Adrenal gland (tissue), 12 donors: ENCODE results near the gene WDR17. TPM values are rescaled to one million over a fixed set of nuclear protein-coding genes. Genes with fewer than 3 reads are reported as not detected.

ENCODE experiments used
- DNase-seq, 7 donors: peaks; one replicate each; pipeline ENCODE4 v3.0.0-alpha.2; 2019 to 2020
- H3K27ac ChIP-seq, 5 donors: fragments of 200-600 bp; sonication (generic) in 4 of 5; 1 replicate in 3 of 5; 2 replicates in 2 of 5; pipeline versions ENCODE4 v1.5.1 to v1.8.0; 2016 to 2020; ENCODE audit warnings: mild to moderate bottlenecking in 1 of 5
- H3K27me3 ChIP-seq: fragments of 200-600 bp; 2 replicates; pipeline ENCODE4 v1.8.0; 2021
- H3K36me3 ChIP-seq, 2 donors: fragments of 200-600 bp; replicated peaks in 1 of 2; 1 replicate in 1 of 2; 2 replicates in 1 of 2; pipeline versions ENCODE4 v1.5.1 to v1.8.0; 2018 to 2022
- H3K4me1 ChIP-seq, 2 donors: fragments of 200-600 bp; replicated peaks in 1 of 2; 1 replicate in 1 of 2; 2 replicates in 1 of 2; pipeline versions ENCODE4 v1.5.1 to v1.8.0; 2018 to 2021
- H3K4me3 ChIP-seq, 4 donors: fragments of 200-600 bp; sonication (generic) in 3 of 4; one replicate each; pipeline ENCODE4 v1.5.1; 2016 to 2018
- H3K9me3 ChIP-seq, 3 donors: fragments of 200-600 bp; sonication (generic) in 1 of 3; replicated peaks in 1 of 3; 1 replicate in 2 of 3; 2 replicates in 1 of 3; pipeline versions ENCODE4 v1.5.1 to v1.8.0; 2016 to 2021
- POLR2A ChIP-seq, 2 donors: fragments of 450-650 bp; IDR thresholded peaks; one replicate each; pipeline ENCODE4 v1.6.1; 2017; ENCODE audit warnings: antibody characterized with exemption in 2 of 2, mild to moderate bottlenecking in 2 of 2, moderate library complexity in 1 of 2
- WGBS, 4 donors: extraction: QIAGEN DNeasy Blood & Tissue Kit in 2 of 4; methylation state at CpG; one replicate each; pipeline versions ENCODE4 v1.1.5 to v1.1.7; 2013 to 2017; 5-methylcytosine and 5-hydroxymethylcytosine counted together
- intact Hi-C, 2 donors: fragments of 100-400 bp; cut with DNase I; formaldehyde crosslinking; loops; one replicate each; pipeline versions ENCODE4 v1.14.1 to v1.15.0; 2022 to 2023
- polyA plus RNA-seq, 3 donors: library from polyadenylated mRNA; stranded (reverse); fragments of 200-250 nt in 2 of 3; fragments of 350-450 nt in 1 of 3; fragmentation: Illumina TruSeq in 1 of 3; extraction: RNeasy Lipid Tissue Mini Kit (QIAGEN cat#74804) in 1 of 3; gene quantifications; one replicate each; pipeline ENCODE4 v1.2.3, GENCODE V29; 2013 to 2014
- total RNA-seq, 9 donors: library from RNA; depleted of rRNA in 4 of 9; stranded (reverse); fragments of >200 nt in 4 of 9; fragments of 120-200 nt in 1 of 9; fragmentation: NEBNext Ultra II Directional in 1 of 9; extraction: Animal tissue kit (Norgen Biotek cat#: 25700) in 1 of 9; gene quantifications; one replicate each; pipeline versions ENCODE4 v1.1.0 to v1.2.4, GENCODE V29; 2013 to 2023
- TF ChIP-seq, protein P1 (sequence below), 6 experiments: fragments of 450-650 bp in 4 of 6; fragments of 200-600 bp in 2 of 6; sonication (generic) in 1 of 6; IDR thresholded peaks; 1 replicate in 5 of 6; 2 replicates in 1 of 6; pipeline versions ENCODE4 v1.5.1 to v1.8.0; 2016 to 2021; ENCODE audit warnings: antibody characterized with exemption in 6 of 6, mild to moderate bottlenecking in 2 of 6, moderate library complexity in 1 of 6
- donor health status: healthy with polysubstance abuse.
- donor health status: Bipolar disorder and iron deficiency.
- donor health status: DM: yes; HTN: yes; CAD: no.
- donor health status: DM: no; HTN: no; CAD: no.
- donor health status: DM: no; HTN: no; CAD: no.
- donor health status: DM: yes; HTN: yes; CAD: no.

WDR17 gene
- total and polyA plus RNA-seq, 12 donors: 0.81 to 7.7 (median 2.9) TPM

DNA sequence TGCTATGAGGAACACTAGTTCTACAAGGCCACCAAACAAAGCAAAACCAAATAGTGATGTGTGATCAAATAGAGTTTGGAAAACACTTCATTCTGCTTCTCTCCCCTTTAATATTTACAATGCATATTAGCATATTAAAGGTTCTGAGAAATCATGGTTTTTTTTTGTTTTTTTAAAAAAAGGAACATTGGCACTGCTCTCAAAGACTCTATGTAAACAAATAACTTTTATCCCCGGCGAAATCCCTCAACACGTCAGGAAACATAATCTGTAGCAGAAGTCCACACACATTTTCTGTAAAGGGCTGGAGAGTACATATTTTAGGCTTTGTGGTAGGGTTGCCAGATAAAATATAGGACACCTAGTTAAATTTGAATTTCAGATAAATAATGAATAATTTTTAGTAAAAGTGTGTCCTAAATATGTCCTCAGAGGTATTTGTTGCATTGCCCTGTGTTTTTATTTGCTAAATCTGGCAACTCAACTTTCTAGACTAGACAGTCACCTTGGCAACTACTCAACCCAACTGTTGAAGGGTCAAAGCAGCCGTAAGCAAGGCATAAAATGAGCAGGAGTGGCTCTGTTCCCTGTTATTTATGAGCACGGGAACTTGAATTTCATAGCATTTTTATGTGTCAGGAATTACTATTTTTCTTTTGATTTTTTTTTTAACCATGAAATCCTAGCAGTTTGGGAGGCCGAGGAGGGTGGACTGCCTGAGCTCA lies 121.2 kb downstream of the WDR17 start:
- TF ChIP-seq POLR2A (IDR thresholded peaks at IDR 0.05): no peak
- TF ChIP-seq, protein P1, sequence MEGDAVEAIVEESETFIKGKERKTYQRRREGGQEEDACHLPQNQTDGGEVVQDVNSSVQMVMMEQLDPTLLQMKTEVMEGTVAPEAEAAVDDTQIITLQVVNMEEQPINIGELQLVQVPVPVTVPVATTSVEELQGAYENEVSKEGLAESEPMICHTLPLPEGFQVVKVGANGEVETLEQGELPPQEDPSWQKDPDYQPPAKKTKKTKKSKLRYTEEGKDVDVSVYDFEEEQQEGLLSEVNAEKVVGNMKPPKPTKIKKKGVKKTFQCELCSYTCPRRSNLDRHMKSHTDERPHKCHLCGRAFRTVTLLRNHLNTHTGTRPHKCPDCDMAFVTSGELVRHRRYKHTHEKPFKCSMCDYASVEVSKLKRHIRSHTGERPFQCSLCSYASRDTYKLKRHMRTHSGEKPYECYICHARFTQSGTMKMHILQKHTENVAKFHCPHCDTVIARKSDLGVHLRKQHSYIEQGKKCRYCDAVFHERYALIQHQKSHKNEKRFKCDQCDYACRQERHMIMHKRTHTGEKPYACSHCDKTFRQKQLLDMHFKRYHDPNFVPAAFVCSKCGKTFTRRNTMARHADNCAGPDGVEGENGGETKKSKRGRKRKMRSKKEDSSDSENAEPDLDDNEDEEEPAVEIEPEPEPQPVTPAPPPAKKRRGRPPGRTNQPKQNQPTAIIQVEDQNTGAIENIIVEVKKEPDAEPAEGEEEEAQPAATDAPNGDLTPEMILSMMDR (IDR thresholded peaks at IDR 0.05): no peak
- DNase-seq: no peak
- no peaks in the 10 kb centered on the region for H3K36me3 ChIP-seq
- intact Hi-C loops: no loop called here
- 62 to 75% (median 70%) methylated on average over 6 of the region's 6 CpGs for WGBS, 4 donors
- no peak overlapping the region for H3K4me3 ChIP-seq
- H3K9me3 ChIP-seq: no peaks in the 10 kb centered on the region
- no peaks in the 10 kb centered on the region for H3K4me1 ChIP-seq
- no peak overlapping the region for H3K27ac ChIP-seq
- H3K27me3 ChIP-seq: no peaks in the 10 kb centered on the region

DNA sequence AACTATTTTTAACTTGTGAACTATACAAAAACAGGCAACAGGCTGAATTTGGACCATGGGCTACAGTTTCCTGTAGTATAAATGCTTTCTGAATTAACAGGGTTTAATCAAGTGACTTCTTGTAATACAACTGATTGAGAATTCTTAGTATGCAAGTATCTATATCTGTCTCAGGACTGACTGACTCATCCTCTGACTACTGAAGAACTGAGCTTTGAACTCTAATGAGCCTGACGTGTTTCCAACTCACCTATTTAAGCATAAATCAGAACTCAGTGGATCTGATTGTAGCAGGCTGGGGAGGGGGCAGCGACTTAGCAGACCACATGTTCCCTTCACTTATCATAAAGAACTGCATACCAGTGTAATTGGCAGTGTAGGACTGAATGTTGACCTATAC lies 122.0 kb downstream of the WDR17 start:
- no peaks in the 10 kb centered on the region for H3K27me3 ChIP-seq
- H3K9me3 ChIP-seq: no peaks in the 10 kb centered on the region
- TF ChIP-seq POLR2A (IDR thresholded peaks at IDR 0.05): no peak
- no peak overlapping the region for H3K4me3 ChIP-seq
- H3K27ac ChIP-seq: no peak overlapping the region
- 55 to 63% (median 56%) methylated on average over 2 of the region's 2 CpGs for WGBS, 4 donors
- no peaks in the 10 kb centered on the region for H3K36me3 ChIP-seq
- intact Hi-C loops: no loop called here
- no peak for DNase-seq
- H3K4me1 ChIP-seq: no peaks in the 10 kb centered on the region

DNA sequence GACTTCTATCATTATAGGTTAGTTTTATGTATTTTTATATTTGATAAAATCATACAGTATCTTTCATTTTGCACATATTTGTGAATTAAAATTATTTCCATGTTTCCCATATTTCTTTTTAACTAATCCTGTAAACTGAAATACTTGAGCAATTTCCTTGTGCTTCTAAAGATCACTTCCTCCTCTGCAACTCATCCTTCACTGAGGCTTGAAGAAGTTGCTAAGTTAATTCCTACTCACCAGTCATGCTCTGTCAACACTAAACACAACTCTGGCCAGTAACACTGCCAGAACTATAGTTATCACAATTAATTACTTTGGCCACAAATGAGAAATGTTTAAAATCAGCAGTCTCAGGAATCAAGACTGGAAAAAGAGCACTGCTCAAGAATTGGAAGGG lies 123.0 kb downstream of the WDR17 start:
- TF ChIP-seq, protein P1 (IDR thresholded peaks at IDR 0.05): no peak
- TF ChIP-seq POLR2A (IDR thresholded peaks at IDR 0.05): no peak
- no peaks in the 10 kb centered on the region for H3K9me3 ChIP-seq
- no peak overlapping the region for H3K4me3 ChIP-seq
- no peak for DNase-seq
- intact Hi-C loops: no loop called here
- H3K36me3 ChIP-seq: no peaks in the 10 kb centered on the region
- no peaks in the 10 kb centered on the region for H3K4me1 ChIP-seq
- no peak overlapping the region for H3K27ac ChIP-seq
- no peaks in the 10 kb centered on the region for H3K27me3 ChIP-seq

DNA sequence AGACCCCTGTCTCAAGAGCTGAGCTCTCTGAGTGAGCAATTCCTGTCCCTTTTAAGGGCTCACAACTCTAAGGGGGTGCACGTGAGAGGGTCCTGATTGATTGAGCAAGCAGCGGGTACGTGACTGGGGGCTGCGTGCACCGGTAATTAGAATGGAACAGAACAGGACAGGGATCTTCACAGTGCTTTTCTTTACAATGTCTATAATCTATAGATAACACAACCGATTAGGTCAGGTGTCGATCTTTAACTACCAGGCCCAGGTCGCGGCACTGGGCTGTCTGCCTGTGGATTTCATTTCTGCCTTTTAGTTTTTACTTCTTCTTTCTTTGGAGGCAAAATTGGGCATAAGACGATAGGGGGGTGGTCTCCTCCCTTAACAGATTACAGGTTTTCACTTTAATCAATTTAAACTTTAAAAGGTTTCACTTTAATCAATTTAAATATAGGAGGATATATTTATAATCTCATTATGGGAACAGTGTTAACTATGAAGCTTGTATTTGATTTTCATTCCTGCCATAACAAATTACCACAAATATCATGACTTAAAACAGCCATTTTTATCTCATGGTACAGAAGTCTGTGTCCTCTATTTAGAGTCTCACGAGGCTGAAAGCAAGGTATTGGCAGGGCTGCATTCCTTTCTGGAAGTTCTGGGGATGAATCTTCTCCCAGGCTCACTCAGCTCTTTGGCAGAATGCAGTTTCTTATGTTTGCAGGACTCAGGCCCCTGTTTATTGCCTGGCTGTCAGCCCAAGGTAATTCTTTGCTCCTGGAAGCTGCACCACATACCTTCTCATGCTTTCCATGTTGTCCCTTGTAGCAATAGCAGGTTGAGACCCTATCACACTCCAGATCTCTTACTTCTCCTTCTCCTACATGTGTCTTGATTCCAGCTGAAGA lies 124.5 kb downstream of the WDR17 start:
- H3K9me3 ChIP-seq: no peaks in the 10 kb centered on the region
- no peak overlapping the region for H3K27ac ChIP-seq
- no peak overlapping the region for H3K4me3 ChIP-seq
- no peaks in the 10 kb centered on the region for H3K4me1 ChIP-seq
- no peaks in the 10 kb centered on the region for H3K36me3 ChIP-seq
- intact Hi-C loops: loop anchor here in 1 of 2 donors (10.0 kb wide), 1 partner anchor 125 kb away; the partner anchor contains the start of gene SPCS3
- no peak for DNase-seq
- WGBS, 4 donors: 69 to 76% (median 71%) methylated on average over 7 to 11 of the region's 11 CpGs
- TF ChIP-seq POLR2A (IDR thresholded peaks at IDR 0.05): no peak
- TF ChIP-seq, protein P1 (IDR thresholded peaks at IDR 0.05): no peak
- no peaks in the 10 kb centered on the region for H3K27me3 ChIP-seq
